WTC11 (cell line): Measurements from ENCODE around the gene TAGLN3.

Experiments used
- ATF2 ChIP-seq: sonication (generic); formaldehyde crosslinking; IDR thresholded peaks from 2 replicates; pipeline ENCODE4 v1.8.1; 2022; ENCODE audit warnings: low read depth, missing genetic modification reagents, borderline replicate concordance
- ATF6 ChIP-seq: sonication (generic); formaldehyde crosslinking; IDR thresholded peaks from 2 replicates; pipeline ENCODE4 v1.8.1; 2023; ENCODE audit warnings: mild to moderate bottlenecking, missing genetic modification reagents
- CREM ChIP-seq: sonication (generic); formaldehyde crosslinking; IDR thresholded peaks from 2 replicates; pipeline ENCODE4 v1.8.1; 2022; ENCODE audit warnings: mild to moderate bottlenecking, missing genetic modification reagents, moderate library complexity
- CTCF ChIP-seq: fragments of 200-600 bp; IDR thresholded peaks from 2 replicates; pipeline ENCODE4 v1.8.0; 2022; ENCODE audit warnings: antibody characterized with exemption
- ELF4 ChIP-seq: sonication (generic); formaldehyde crosslinking; IDR thresholded peaks from 2 replicates; pipeline ENCODE4 v1.8.1; 2022; ENCODE audit warnings: low read depth, mild to moderate bottlenecking, moderate library complexity, missing genetic modification reagents
- ETV6 ChIP-seq: sonication (generic); formaldehyde crosslinking; IDR thresholded peaks from 2 replicates; pipeline ENCODE4 v1.8.1; 2022; ENCODE audit warnings: mild to moderate bottlenecking, missing genetic modification reagents
- FOXJ3 ChIP-seq: sonication (generic); formaldehyde crosslinking; IDR thresholded peaks from 2 replicates; pipeline ENCODE4 v1.9.0; 2021; ENCODE audit warnings: missing genetic modification reagents, mild to moderate bottlenecking, borderline replicate concordance
- FOXK1 ChIP-seq: sonication (generic); formaldehyde crosslinking; IDR thresholded peaks from 2 replicates; pipeline ENCODE4 v1.8.0; 2022; ENCODE audit warnings: mild to moderate bottlenecking, moderate library complexity, missing genetic modification reagents
- MAX ChIP-seq: sonication (generic); formaldehyde crosslinking; IDR thresholded peaks from 2 replicates; pipeline ENCODE4 v1.8.0; 2022; ENCODE audit warnings: mild to moderate bottlenecking, missing genetic modification reagents
- PRDM15 ChIP-seq: sonication (generic); formaldehyde crosslinking; IDR thresholded peaks from 2 replicates; pipeline ENCODE4 v1.8.0; 2022; ENCODE audit warnings: missing genetic modification reagents
- PRRX2 ChIP-seq: fragments of 250-450 bp; sonication (Bioruptor Pico); IDR thresholded peaks from 2 replicates; pipeline ENCODE4 v1.8.0; 2021; ENCODE audit warnings: mild to moderate bottlenecking
- STAT6 ChIP-seq: sonication (generic); formaldehyde crosslinking; conservative IDR thresholded peaks from 2 replicates; pipeline ENCODE4 v1.8.1; 2023; ENCODE audit warnings: mild to moderate bottlenecking, low read depth, missing genetic modification reagents, moderate library complexity
- ZNF121 ChIP-seq: sonication (generic); formaldehyde crosslinking; IDR thresholded peaks from 2 replicates; pipeline ENCODE4 v1.8.0; 2023; ENCODE audit warnings: missing genetic modification reagents
- ZNF138 ChIP-seq: sonication (generic); formaldehyde crosslinking; conservative IDR thresholded peaks from 2 replicates; pipeline ENCODE4 v1.8.1; 2022; ENCODE audit warnings: mild to moderate bottlenecking, moderate library complexity, missing genetic modification reagents

- TF ChIP-seq ELF4 (CRISPR knock-in tag) (no peak), ATF2 (CRISPR knock-in tag) (no peak), FOXK1 (CRISPR knock-in tag) (no peak), PRDM15 (no peak), CTCF (no peak), ZNF138 (CRISPR knock-in tag) (no peak), CREM (no peak), ATF6 (CRISPR knock-in tag) (no peak), PRRX2 (CRISPR knock-in tag) (no peak), MAX (CRISPR knock-in tag) (no peak), FOXJ3 (CRISPR knock-in tag) (no peak), STAT6 (no peak), ETV6 (no peak), ZNF121 (CRISPR knock-in tag) (no peak)
These were observed 30.2 kb upstream of the TAGLN3 start for GRCh38 chr3:111968319-111969054.
